Esophagus squamous epithelium (tissue), 5 donors: ENCODE results near the gene NPAS1. TPM values are rescaled to one million over a fixed set of nuclear protein-coding genes. Genes with fewer than 3 reads are reported as not detected.

Experiments
- DNase-seq: peaks from one replicate; lab custom pipeline; 2025; lab: John Stamatoyannopoulos, UW
- H3K27ac ChIP-seq, 4 donors: fragments of 200-600 bp; sonication (generic); one replicate each; pipeline ENCODE4 v1.5.1; 2016 to 2019; ENCODE audit warnings: mild to moderate bottlenecking in 1 of 4
- H3K27me3 ChIP-seq, 4 donors: fragments of 200-600 bp; sonication (generic); 1 replicate in 3 of 4; 2 replicates in 1 of 4; pipeline versions ENCODE4 v1.5.1 to v1.6.0; 2017 to 2021; ENCODE audit warnings: antibody characterized with exemption in 1 of 4
- H3K36me3 ChIP-seq, 3 donors: fragments of 200-600 bp; sonication (generic); one replicate each; pipeline ENCODE4 v1.5.1; 2016 to 2019
- H3K4me1 ChIP-seq, 3 donors: fragments of 200-600 bp; sonication (generic); one replicate each; pipeline ENCODE4 v1.5.1; 2017 to 2019
- H3K4me3 ChIP-seq, 4 donors: fragments of 200-600 bp; sonication (generic); 1 replicate in 3 of 4; 2 replicates in 1 of 4; pipeline ENCODE4 v1.5.1; 2016 to 2019; ENCODE audit warnings: mild to moderate bottlenecking in 2 of 4, moderate library complexity in 1 of 4
- H3K9me3 ChIP-seq, 3 donors: fragments of 200-600 bp; sonication (generic); one replicate each; pipeline ENCODE4 v1.5.1; 2016 to 2019
- POLR2A ChIP-seq, 4 donors: fragments of 450-650 bp; IDR thresholded peaks; one replicate each; pipeline ENCODE4 v1.6.1; 2017; ENCODE audit warnings: antibody characterized with exemption in 4 of 4, mild to moderate bottlenecking in 4 of 4, moderate library complexity in 3 of 4
- WGBS, 2 donors: methylation state at CpG; one replicate each; pipeline ENCODE4 v1.1.5; 2018; 5-methylcytosine and 5-hydroxymethylcytosine counted together
- intact Hi-C: fragments of 100-400 bp; cut with DNase I; formaldehyde crosslinking; loops from one replicate; pipeline ENCODE4 v1.15.0; 2022
- total RNA-seq, 4 donors: library from RNA; depleted of rRNA; stranded (reverse); fragments of >200 nt; gene quantifications; one replicate each; pipeline ENCODE4 v1.1.0, GENCODE V29; 2016
- TF ChIP-seq, protein P1 (sequence below), 6 experiments: fragments of 450-650 bp in 4 of 6; fragments of 200-600 bp in 2 of 6; sonication (generic) in 2 of 6; IDR thresholded peaks; one replicate each; pipeline ENCODE4 v1.5.1; 2016 to 2019; ENCODE audit warnings: antibody characterized with exemption in 6 of 6, mild to moderate bottlenecking in 4 of 6, moderate library complexity in 4 of 6
- donor health status: DM: yes; HTN: yes; CAD: no.

The NPAS1 gene
- total RNA-seq, 4 donors from 2014 or later, result 0.18 to 4.3 (median 1.1) TPM; not detected in 1

DNA sequence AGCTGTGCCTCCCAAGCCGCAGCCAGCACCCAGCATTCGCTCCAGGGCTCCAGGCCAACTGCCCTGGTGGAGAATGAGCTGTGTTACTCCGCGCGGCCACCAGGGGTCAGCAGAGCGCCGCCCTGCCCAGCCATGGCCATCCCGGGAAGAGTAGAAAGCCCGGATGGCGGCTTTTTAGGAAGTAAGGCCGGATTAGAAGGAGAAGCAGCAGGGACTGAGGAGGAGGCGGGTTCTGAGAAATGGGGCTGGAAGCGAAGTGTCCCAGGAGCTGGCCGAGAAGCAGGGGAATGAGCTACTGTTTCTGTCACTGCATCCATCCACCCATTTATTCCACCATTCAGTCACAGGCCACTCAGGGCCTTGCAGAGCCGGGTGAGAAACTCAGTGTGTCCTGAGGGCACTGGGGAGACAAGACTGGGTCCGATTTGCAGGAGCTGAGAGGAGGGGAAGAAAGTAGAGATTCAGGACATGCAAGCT is 6.6 kb upstream of the NPAS1 start:
- Histone ChIP-seq H3K36me3 (no peaks in the 10 kb centered on the region), H3K9me3 (no peaks in the 10 kb centered on the region), H3K4me3 (peak overlapping the region in 1 of 4 donors; percentile 28), H3K4me1 (peaks cover 9 to 17% (median 10%) of the 10 kb centered on the region in 3 donors), H3K27ac (no peak overlapping the region), H3K27me3 (peaks cover 0 to 11% (median 0%) of the 10 kb centered on the region in 4 donors)
- WGBS, 2 donors, result 13% methylated on average over 1 to 4 of the region's 16 CpGs
- DNase-seq, result no peak
- no peak for TF ChIP-seq POLR2A (IDR thresholded peaks at IDR 0.05)
- TF ChIP-seq, protein P1, sequence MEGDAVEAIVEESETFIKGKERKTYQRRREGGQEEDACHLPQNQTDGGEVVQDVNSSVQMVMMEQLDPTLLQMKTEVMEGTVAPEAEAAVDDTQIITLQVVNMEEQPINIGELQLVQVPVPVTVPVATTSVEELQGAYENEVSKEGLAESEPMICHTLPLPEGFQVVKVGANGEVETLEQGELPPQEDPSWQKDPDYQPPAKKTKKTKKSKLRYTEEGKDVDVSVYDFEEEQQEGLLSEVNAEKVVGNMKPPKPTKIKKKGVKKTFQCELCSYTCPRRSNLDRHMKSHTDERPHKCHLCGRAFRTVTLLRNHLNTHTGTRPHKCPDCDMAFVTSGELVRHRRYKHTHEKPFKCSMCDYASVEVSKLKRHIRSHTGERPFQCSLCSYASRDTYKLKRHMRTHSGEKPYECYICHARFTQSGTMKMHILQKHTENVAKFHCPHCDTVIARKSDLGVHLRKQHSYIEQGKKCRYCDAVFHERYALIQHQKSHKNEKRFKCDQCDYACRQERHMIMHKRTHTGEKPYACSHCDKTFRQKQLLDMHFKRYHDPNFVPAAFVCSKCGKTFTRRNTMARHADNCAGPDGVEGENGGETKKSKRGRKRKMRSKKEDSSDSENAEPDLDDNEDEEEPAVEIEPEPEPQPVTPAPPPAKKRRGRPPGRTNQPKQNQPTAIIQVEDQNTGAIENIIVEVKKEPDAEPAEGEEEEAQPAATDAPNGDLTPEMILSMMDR (IDR thresholded peaks at IDR 0.05), result peak; percentile 96 to 99 (median 98)
- intact Hi-C loops, result no loop called here

DNA sequence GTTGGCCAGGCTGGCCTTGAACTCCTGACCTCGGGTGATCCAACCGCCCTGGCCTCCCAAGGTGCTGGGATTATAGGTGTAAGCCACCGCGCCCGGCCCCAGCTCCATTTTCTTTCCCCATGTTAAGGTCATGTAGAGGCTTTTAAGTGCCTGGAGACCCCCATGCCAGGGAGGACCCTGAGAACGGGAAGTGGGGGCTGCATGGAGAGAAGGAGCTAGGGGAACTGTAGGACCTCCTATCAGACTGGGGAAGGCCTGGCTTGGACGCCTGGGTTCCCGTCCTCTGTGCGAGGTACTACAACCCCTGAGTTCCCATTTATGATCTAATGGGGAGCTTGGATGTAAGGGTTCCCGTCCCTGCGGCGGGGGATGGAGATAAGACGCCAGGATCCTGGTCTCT is 714 bp upstream of the NPAS1 start:
- Histone ChIP-seq H3K9me3 (no peaks in the 10 kb centered on the region), H3K36me3 (no peaks in the 10 kb centered on the region), H3K4me1 (peaks cover 23 to 42% (median 25%) of the 10 kb centered on the region in 3 donors), H3K4me3 (no peak overlapping the region), H3K27me3 (peaks cover 29 to 52% (median 33%) of the 10 kb centered on the region in 4 donors), H3K27ac (no peak overlapping the region)
- 29 to 58% methylated on average over 5 to 6 of the region's 13 CpGs for WGBS, 2 donors
- TF ChIP-seq, protein P1 (IDR thresholded peaks at IDR 0.05), result no peak
- TF ChIP-seq POLR2A (IDR thresholded peaks at IDR 0.05), result no peak
- DNase-seq, result no peak
- intact Hi-C loops, result no loop called here

DNA sequence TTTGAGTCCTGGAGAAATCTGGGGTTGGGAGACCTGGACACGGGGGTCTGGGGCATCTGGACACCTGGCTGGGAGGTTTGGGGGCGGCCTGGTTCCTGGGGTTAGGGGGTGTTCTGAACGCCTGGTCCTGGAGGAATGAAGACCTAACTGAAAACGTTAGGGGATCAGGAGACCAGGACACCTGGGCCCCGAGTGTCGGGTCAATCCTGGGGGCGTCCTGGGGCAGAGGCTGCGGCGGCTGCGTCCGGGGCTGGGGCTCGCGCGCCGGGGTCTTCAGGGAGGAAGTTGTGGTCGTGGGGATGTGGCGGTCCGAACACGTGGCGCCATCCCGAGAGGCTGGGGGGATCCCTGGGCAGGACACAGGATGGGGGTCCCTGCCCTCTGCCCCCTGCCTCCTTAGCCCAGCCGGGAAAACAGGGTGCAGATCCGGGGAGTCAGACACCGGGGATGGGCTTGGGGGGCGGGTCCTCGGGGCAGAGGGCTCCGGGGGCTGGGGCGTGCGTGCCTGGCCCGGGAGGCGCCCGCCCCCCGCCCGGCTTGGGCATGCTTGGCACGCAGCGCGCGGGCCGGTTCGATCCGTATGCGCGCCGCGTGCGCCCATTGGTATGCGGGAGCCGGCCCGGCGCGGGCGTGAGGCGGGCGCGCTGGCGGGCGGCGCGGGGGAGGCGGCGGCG is 632 bp downstream of the NPAS1 start:
- no peaks in the 10 kb centered on the region for H3K9me3 ChIP-seq
- peak overlapping the region in 2 of 4 donors; percentile 37 to 57 for H3K4me3 ChIP-seq
- peaks cover 23 to 42% (median 25%) of the 10 kb centered on the region in 3 donors for H3K4me1 ChIP-seq
- H3K27ac ChIP-seq, result no peak overlapping the region
- intact Hi-C loops, result no loop called here
- no peak for TF ChIP-seq POLR2A (IDR thresholded peaks at IDR 0.05)
- TF ChIP-seq, protein P1 (IDR thresholded peaks at IDR 0.05), result no peak
- WGBS, 2 donors, result 0% methylated on average over 1 to 3 of the region's 62 CpGs
- peaks cover 29 to 65% (median 37%) of the 10 kb centered on the region in 4 donors for H3K27me3 ChIP-seq
- no peak for DNase-seq
- H3K36me3 ChIP-seq, result no peaks in the 10 kb centered on the region

DNA sequence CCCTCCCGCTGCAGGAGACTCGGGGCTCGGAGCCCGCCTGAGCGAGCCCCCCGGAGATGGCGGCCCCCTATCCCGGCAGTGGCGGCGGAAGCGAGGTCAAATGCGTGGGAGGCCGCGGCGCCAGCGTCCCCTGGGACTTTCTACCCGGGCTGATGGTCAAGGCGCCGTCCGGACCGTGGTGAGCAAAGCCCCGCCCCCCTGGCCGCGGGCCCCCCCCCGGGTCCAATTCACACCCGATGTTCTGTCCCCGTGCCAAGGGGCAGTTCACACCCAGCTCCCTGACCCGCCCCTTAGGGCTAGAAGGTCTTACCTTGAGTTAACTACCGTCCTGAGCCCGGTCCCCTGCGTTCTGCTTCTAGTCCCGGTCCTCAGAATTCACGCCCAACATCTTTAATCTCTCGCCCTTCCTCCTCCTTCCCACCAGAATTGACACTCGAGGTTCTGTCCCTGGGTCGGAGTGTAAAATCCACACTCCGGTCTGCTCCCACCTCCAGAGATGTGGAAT is 1.4 kb downstream of the NPAS1 start:
- TF ChIP-seq, protein P1 (IDR thresholded peaks at IDR 0.05), result no peak
- TF ChIP-seq POLR2A (IDR thresholded peaks at IDR 0.05), result no peak
- WGBS, 2 donors, result 1 to 8% methylated on average over 2 to 9 of the region's 37 CpGs
- Histone ChIP-seq H3K4me3 (peak overlapping the region in 3 of 4 donors; percentile 29 to 57 (median 37)), H3K27me3 (peaks cover 29 to 73% (median 37%) of the 10 kb centered on the region in 4 donors), H3K9me3 (no peaks in the 10 kb centered on the region), H3K36me3 (no peaks in the 10 kb centered on the region), H3K4me1 (peaks cover 23 to 42% (median 25%) of the 10 kb centered on the region in 3 donors), H3K27ac (no peak overlapping the region)
- intact Hi-C loops, result no loop called here
- DNase-seq, result no peak

GRCh38 chr19:47021536-47022139 is 2.0 kb downstream of the NPAS1 start:
- DNase-seq, result no peak
- H3K9me3 ChIP-seq, result no peaks in the 10 kb centered on the region
- intact Hi-C loops, result no loop called here
- no peak for TF ChIP-seq POLR2A (IDR thresholded peaks at IDR 0.05)
- TF ChIP-seq, protein P1 (IDR thresholded peaks at IDR 0.05), result no peak
- WGBS, 2 donors, result 0 to 9% methylated on average over 3 to 4 of the region's 50 CpGs
- H3K36me3 ChIP-seq, result no peaks in the 10 kb centered on the region
- H3K4me3 ChIP-seq, result peak overlapping the region in 2 of 4 donors; percentile 37 to 57
- H3K4me1 ChIP-seq, result peaks cover 23 to 42% (median 25%) of the 10 kb centered on the region in 3 donors
- H3K27me3 ChIP-seq, result peaks cover 29 to 79% (median 37%) of the 10 kb centered on the region in 4 donors
- H3K27ac ChIP-seq, result no peak overlapping the region
